ENCODE data around the gene PLBD2.

GRCh38 chr12:113428482-113428881 lies 70.1 kb downstream of the PLBD2 start:
- TF ChIP-seq CTCF (IDR thresholded peaks at IDR 0.05) (no peak), EZH2 (IDR thresholded peaks at IDR 0.05) (no peak), EZH2phosphoT487 (IDR thresholded peaks at IDR 0.05) (no peak)

Data from neural progenitor cell (in vitro differentiated cells).